ENCODE measurements around the gene NXPH1. TPM values are rescaled to one million over a fixed set of nuclear protein-coding genes. Genes with fewer than 3 reads are reported as not detected.
A peak's percentile ranks its signal among the peaks of the same experiment; 100 is the strongest.

The NXPH1 gene
- total RNA-seq, 1 experiment from 2014 or later: 1.2 TPM

GRCh38 chr7:8594115-8594514 lies 160.7 kb downstream of the NXPH1 start:
- intact Hi-C loops (cut with micrococcal nuclease; ENCODE audit: unreplicated experiment): loop anchor here (1.0 kb wide), 1 partner anchor 24 kb away; no protein-coding TSS in a partner anchor
- no peaks in the 10 kb centered on the region for H3K9me3 ChIP-seq
- Mint-ChIP-seq H3K27me3 (ENCODE audit: insufficient read depth, unreplicated experiment) (no peaks in the 10 kb centered on the region), H3K4me1 (ENCODE audit: low read depth, unreplicated experiment) (peaks cover 46% of the 10 kb centered on the region), H3K9me3 (ENCODE audit: unreplicated experiment) (peaks cover 7% of the 10 kb centered on the region), H3K4me3 (ENCODE audit: unreplicated experiment) (peak overlapping the region; percentile 64), H3K36me3 (ENCODE audit: insufficient read depth, unreplicated experiment) (peaks cover 16% of the 10 kb centered on the region), H3K27ac (ENCODE audit: unreplicated experiment) (peak overlapping the region; percentile 95)
- H3K4me1 ChIP-seq: peaks cover 58% of the 10 kb centered on the region
- no peak overlapping the region for H3K4me3 ChIP-seq (ENCODE audit: low read depth, low read length)
- POLR2A ChIA-PET: no interaction called here
- TF ChIP-seq CTCF (IDR thresholded peaks at IDR 0.05; ENCODE audit: insufficient read depth in 1 of 2, low read depth in 1 of 2, low read length in 1 of 2, severe bottlenecking in 1 of 2, unreplicated experiment in 1 of 2): no peak
- H3K27me3 ChIP-seq (replicated peaks; ENCODE audit: control insufficient read depth, insufficient read depth, low read length): no peaks in the 10 kb centered on the region
- H3K36me3 ChIP-seq (ENCODE audit: control insufficient read depth, insufficient read depth, low read length): no peaks in the 10 kb centered on the region
- no TSS peak for BruUV-seq (replicated peaks)
- DNase-seq: peak in 1 of 2 experiments; percentile 65
- CTCF ChIA-PET: no interaction called here

- Histone ChIP-seq H3K4me3 (ENCODE audit: low read depth, low read length) (no peak overlapping the region), H3K4me1 (peaks cover 36% of the 10 kb centered on the region), H3K9me3 (no peaks in the 10 kb centered on the region), H3K36me3 (ENCODE audit: control insufficient read depth, insufficient read depth, low read length) (no peaks in the 10 kb centered on the region), H3K27me3 (replicated peaks; ENCODE audit: control insufficient read depth, insufficient read depth, low read length) (no peaks in the 10 kb centered on the region)
- Mint-ChIP-seq H3K27ac (ENCODE audit: unreplicated experiment) (peak overlapping the region; percentile 54), H3K27me3 (ENCODE audit: insufficient read depth, unreplicated experiment) (no peaks in the 10 kb centered on the region), H3K4me3 (ENCODE audit: unreplicated experiment) (no peak overlapping the region), H3K9me3 (ENCODE audit: unreplicated experiment) (peaks cover 11% of the 10 kb centered on the region), H3K36me3 (ENCODE audit: insufficient read depth, unreplicated experiment) (peaks cover 5% of the 10 kb centered on the region), H3K4me1 (ENCODE audit: low read depth, unreplicated experiment) (peaks cover 28% of the 10 kb centered on the region)
- BruUV-seq (replicated peaks): no TSS peak
- intact Hi-C loops (cut with micrococcal nuclease; ENCODE audit: unreplicated experiment): loop anchor here (1.0 kb wide), 1 partner anchor 127 kb away; no protein-coding TSS in a partner anchor
- ChIA-PET POLR2A (interaction anchor here (0.5 kb wide), 1 partner anchor 28 kb away, joined by 3 read pairs; no protein-coding TSS in a partner anchor), CTCF (no interaction called here)
- no peak for TF ChIP-seq CTCF (IDR thresholded peaks at IDR 0.05; ENCODE audit: insufficient read depth in 1 of 2, low read depth in 1 of 2, low read length in 1 of 2, severe bottlenecking in 1 of 2, unreplicated experiment in 1 of 2)
- no peak for DNase-seq
Measured at GRCh38 chr7:8597565-8597964, 164.2 kb downstream of the NXPH1 start.

- CTCF ChIA-PET: no interaction called here
- no peak for DNase-seq
- Mint-ChIP-seq H3K4me3 (ENCODE audit: unreplicated experiment) (no peak overlapping the region), H3K4me1 (ENCODE audit: low read depth, unreplicated experiment) (peaks cover 15% of the 10 kb centered on the region), H3K27ac (ENCODE audit: unreplicated experiment) (no peak overlapping the region), H3K9me3 (ENCODE audit: unreplicated experiment) (peaks cover 11% of the 10 kb centered on the region), H3K27me3 (ENCODE audit: insufficient read depth, unreplicated experiment) (no peaks in the 10 kb centered on the region), H3K36me3 (ENCODE audit: insufficient read depth, unreplicated experiment) (no peaks in the 10 kb centered on the region)
- TF ChIP-seq CTCF (IDR thresholded peaks at IDR 0.05; ENCODE audit: insufficient read depth in 1 of 2, low read depth in 1 of 2, low read length in 1 of 2, severe bottlenecking in 1 of 2, unreplicated experiment in 1 of 2): no peak
- H3K27me3 ChIP-seq (replicated peaks; ENCODE audit: control insufficient read depth, insufficient read depth, low read length): no peaks in the 10 kb centered on the region
- BruUV-seq (replicated peaks): no TSS peak
- peaks cover 12% of the 10 kb centered on the region for H3K4me1 ChIP-seq
- H3K36me3 ChIP-seq (ENCODE audit: control insufficient read depth, insufficient read depth, low read length): no peaks in the 10 kb centered on the region
- no peak overlapping the region for H3K4me3 ChIP-seq (ENCODE audit: low read depth, low read length)
- POLR2A ChIA-PET: no interaction called here
- no peaks in the 10 kb centered on the region for H3K9me3 ChIP-seq
- intact Hi-C loops (cut with micrococcal nuclease; ENCODE audit: unreplicated experiment): no loop called here
Measured at GRCh38 chr7:8601121-8601520, 167.7 kb downstream of the NXPH1 start.

All from Caco-2 (cell line).